Measurements from ENCODE around the gene TOP2B.

TOP2B gene

DNA sequence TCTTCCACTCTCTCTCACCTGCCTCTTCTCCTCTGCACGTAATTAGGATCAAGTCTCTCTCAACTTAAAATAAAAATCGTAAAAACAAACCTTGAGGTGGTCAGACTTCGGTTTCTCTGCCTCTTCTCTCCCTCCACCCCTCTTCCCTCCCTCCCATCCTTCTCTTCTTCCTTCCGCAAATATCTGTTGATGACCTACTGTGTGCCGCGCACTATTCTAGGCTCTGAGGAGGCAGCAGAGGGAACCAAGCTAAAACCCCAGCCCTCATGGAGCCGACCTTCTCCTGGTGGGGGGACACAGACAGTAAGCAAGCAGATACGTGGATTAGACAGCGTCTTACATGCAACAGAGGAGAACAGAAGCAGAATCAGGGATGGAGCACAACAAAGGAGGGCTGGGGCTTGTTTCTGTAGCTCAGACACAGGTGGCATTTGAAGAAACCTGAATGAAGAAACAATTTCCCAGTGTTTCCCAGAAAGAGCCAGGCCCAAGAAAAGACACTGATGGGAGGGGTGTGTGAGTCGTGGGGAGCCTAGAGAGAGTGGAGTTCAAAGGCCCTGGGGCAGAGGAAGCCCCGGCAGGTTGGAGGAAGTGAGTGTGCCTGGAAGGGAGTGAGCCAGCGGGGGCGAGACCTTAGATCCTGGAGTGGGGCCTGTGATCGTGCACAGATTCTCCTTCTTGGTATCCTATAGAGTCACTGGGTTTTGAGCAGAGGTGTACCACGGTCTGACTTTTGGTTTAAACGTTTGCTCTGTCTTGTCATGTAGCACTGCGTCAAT is 80.5 kb downstream of the TOP2B start:
- in situ Hi-C loops (cut with HindIII; ENCODE audit: low sequenced_read_pairs), result loop anchor here (10.0 to 25.0 kb wide), 2 partner anchors 149 to 597 kb away; no protein-coding TSS in a partner anchor
- TF ChIP-seq, protein P1, sequence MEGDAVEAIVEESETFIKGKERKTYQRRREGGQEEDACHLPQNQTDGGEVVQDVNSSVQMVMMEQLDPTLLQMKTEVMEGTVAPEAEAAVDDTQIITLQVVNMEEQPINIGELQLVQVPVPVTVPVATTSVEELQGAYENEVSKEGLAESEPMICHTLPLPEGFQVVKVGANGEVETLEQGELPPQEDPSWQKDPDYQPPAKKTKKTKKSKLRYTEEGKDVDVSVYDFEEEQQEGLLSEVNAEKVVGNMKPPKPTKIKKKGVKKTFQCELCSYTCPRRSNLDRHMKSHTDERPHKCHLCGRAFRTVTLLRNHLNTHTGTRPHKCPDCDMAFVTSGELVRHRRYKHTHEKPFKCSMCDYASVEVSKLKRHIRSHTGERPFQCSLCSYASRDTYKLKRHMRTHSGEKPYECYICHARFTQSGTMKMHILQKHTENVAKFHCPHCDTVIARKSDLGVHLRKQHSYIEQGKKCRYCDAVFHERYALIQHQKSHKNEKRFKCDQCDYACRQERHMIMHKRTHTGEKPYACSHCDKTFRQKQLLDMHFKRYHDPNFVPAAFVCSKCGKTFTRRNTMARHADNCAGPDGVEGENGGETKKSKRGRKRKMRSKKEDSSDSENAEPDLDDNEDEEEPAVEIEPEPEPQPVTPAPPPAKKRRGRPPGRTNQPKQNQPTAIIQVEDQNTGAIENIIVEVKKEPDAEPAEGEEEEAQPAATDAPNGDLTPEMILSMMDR (IDR thresholded peaks at IDR 0.05; ENCODE audit: low read depth, low read length, missing control alignments), result no peak

DNA sequence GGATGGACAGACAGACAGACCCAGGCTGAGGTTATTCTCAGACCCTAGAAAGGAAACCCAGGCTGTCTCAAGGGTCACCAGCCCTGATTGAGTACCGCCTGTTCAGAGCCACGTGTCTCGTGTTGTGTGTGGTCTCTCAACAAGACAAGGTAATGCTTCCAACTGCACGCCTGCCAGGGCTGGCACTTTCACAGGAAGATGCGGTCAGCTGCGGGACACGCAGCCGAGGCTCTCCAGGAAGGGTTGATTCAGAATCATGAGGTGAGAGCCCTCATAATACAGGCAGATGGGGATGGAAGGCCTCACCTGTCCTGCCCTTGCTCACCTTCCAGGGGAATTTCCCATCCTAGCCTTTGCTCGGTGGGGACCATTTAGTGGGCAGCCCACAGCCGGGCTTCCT is 81.4 kb downstream of the TOP2B start:
- no peak overlapping the region for H3K4me3 ChIP-seq (ENCODE audit: low read depth, low read length)
- TF ChIP-seq, protein P1 (IDR thresholded peaks at IDR 0.05; ENCODE audit: low read depth, low read length, missing control alignments), result no peak
- DNase-seq (ENCODE audit: low read depth), result no peak
- in situ Hi-C loops (cut with HindIII; ENCODE audit: low sequenced_read_pairs), result loop anchor here (10.0 to 25.0 kb wide), 2 partner anchors 149 to 596 kb away; no protein-coding TSS in a partner anchor

More for the DNA sequence above, 80.5 kb downstream of the TOP2B start:
- DNase-seq (ENCODE audit: low read depth), result no peak
- H3K4me3 ChIP-seq (ENCODE audit: low read depth, low read length), result no peak overlapping the region

DNA sequence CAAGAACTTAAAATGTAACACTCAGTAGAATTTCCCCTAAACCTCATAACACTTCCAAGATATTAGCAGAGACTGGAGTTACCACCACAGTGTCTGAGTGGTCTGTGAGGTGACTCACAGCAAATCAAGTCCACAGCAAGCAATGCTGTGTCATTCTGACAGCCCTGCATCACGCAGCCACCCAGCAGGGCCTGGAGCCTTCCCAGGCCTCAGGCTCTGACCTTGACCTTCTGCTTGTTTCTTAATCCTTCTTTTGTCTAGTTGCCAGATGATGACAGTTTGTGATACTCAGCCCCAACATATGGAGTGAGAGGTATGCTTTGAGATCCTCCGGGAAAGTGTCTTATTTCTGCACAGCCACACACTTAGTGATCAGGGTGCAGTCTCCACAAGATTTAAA is 82.5 kb downstream of the TOP2B start:
- TF ChIP-seq, protein P1 (IDR thresholded peaks at IDR 0.05; ENCODE audit: low read depth, low read length, missing control alignments), result no peak
- peak; percentile 37 for DNase-seq (ENCODE audit: low read depth)
- in situ Hi-C loops (cut with HindIII; ENCODE audit: low sequenced_read_pairs), result loop anchor here (10.0 to 25.0 kb wide), 2 partner anchors 147 to 595 kb away; no protein-coding TSS in a partner anchor
- no peak overlapping the region for H3K4me3 ChIP-seq (ENCODE audit: low read depth, low read length)

DNA sequence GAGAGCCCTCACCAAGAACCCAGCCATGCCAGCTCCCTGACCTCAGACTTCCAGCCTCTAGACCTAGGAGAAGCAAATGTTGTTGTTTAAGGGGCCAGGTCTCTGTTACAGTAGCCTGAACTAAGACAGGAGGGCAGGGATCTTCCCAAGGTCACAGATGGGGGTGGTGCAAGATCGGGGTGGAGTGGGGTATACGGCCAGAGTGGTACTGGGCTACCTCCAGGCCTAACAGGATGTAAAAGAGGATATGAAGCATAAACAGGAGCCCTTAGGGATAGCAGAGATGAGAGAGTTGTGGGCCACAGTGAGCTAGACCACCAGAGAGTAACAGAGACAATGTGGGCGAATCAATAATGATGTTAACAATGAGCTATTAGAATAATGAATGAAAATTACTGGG is 82.9 kb downstream of the TOP2B start:
- DNase-seq (ENCODE audit: low read depth), result no peak
- in situ Hi-C loops (cut with HindIII; ENCODE audit: low sequenced_read_pairs), result loop anchor here (10.0 to 25.0 kb wide), 2 partner anchors 147 to 595 kb away; no protein-coding TSS in a partner anchor
- TF ChIP-seq, protein P1 (IDR thresholded peaks at IDR 0.05; ENCODE audit: low read depth, low read length, missing control alignments), result no peak
- H3K4me3 ChIP-seq (ENCODE audit: low read depth, low read length), result no peak overlapping the region

DNA sequence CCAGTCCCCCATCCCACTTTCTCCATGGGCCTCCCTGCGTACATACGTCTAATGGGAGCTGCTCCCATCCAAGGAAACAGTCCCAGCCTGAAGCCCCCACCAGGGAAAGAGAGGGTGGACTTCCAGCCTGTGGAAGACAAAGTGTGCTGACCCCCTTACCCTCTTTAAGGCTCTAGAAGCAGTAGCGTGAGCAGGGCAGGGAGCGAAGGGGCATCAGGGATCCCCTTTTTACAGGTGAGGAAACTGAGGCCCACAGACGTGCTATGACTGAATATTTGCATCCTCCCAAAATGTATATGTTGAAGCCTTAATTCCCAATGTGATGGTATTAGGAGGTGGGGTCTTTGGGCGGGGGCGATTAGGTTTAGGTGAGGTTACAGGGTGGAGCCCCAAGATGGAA is 83.4 kb downstream of the TOP2B start:
- no peak for DNase-seq (ENCODE audit: low read depth)
- in situ Hi-C loops (cut with HindIII; ENCODE audit: low sequenced_read_pairs), result loop anchor here (10.0 to 25.0 kb wide), 2 partner anchors 147 to 594 kb away; no protein-coding TSS in a partner anchor
- TF ChIP-seq, protein P1 (IDR thresholded peaks at IDR 0.05; ENCODE audit: low read depth, low read length, missing control alignments), result no peak
- H3K4me3 ChIP-seq (ENCODE audit: low read depth, low read length), result no peak overlapping the region

DNA sequence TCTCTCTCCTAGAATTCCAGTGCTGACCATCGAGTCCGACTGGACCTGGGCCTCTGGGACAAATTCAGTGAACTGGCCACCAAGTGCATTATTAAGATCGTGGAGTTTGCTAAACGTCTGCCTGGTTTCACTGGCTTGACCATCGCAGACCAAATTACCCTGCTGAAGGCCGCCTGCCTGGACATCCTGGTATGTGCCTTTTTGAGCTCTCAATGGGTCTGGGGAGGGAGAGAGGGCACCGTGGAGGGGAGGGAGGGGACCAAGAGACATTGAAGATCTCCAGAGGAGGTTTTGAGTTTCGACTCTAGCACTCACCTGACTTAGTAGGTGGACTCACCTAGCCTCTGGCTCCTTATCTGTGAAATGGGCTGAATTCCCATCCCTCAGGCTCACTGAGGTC is 84.2 kb downstream of the TOP2B start:
- no peak overlapping the region for H3K4me3 ChIP-seq (ENCODE audit: low read depth, low read length)
- TF ChIP-seq, protein P1 (IDR thresholded peaks at IDR 0.05; ENCODE audit: low read depth, low read length, missing control alignments), result no peak
- no peak for DNase-seq (ENCODE audit: low read depth)
- in situ Hi-C loops (cut with HindIII; ENCODE audit: low sequenced_read_pairs), result loop anchor here (10.0 to 25.0 kb wide), 2 partner anchors 146 to 593 kb away; no protein-coding TSS in a partner anchor
